GM18519 (cell line): ENCODE measurements around the gene EXD3.

Experiments
- ATAC-seq: cut with Tn5 transposase; IDR thresholded peaks from one replicate; pipeline ENCODE4 v1.9.1; 2021; ENCODE audit warnings: mild to moderate bottlenecking, moderate library complexity; ENCODE audit not compliant: unreplicated experiment, low FRiP score

The EXD3 gene

GRCh38 chr9:137323531-137324331 is 99.2 kb downstream of the EXD3 start:
- ATAC-seq: no peak

- no peak for ATAC-seq
These were observed 101.1 kb downstream of the EXD3 start for GRCh38 chr9:137321726-137322361.

GRCh38 chr9:137320555-137321384 is 102.2 kb downstream of the EXD3 start:
- no peak for ATAC-seq

GRCh38 chr9:137319739-137320551 is 103.0 kb downstream of the EXD3 start:
- ATAC-seq: no peak

GRCh38 chr9:137319011-137319738 is 103.8 kb downstream of the EXD3 start:
- ATAC-seq: no peak

GRCh38 chr9:137318602-137319001 is 104.4 kb downstream of the EXD3 start:
- ATAC-seq: no peak

- no peak for ATAC-seq
These were observed 105.0 kb downstream of the EXD3 start for GRCh38 chr9:137317718-137318511.

- no peak for ATAC-seq
These were observed 105.8 kb downstream of the EXD3 start for GRCh38 chr9:137317021-137317717.

GRCh38 chr9:137316012-137316981 is 106.7 kb downstream of the EXD3 start:
- no peak for ATAC-seq

GRCh38 chr9:137315581-137316011 is 107.4 kb downstream of the EXD3 start:
- no peak for ATAC-seq

- no peak for ATAC-seq
These were observed 108.1 kb downstream of the EXD3 start for GRCh38 chr9:137314561-137315560.

- no peak for ATAC-seq
These were observed 108.9 kb downstream of the EXD3 start for GRCh38 chr9:137313956-137314560.

GRCh38 chr9:137313326-137313936 is 109.5 kb downstream of the EXD3 start:
- ATAC-seq: no peak

- no peak for ATAC-seq
These were observed 110.1 kb downstream of the EXD3 start for GRCh38 chr9:137312852-137313325.
